ENCODE data around the gene STOML1.

Gene STOML1

DNA sequence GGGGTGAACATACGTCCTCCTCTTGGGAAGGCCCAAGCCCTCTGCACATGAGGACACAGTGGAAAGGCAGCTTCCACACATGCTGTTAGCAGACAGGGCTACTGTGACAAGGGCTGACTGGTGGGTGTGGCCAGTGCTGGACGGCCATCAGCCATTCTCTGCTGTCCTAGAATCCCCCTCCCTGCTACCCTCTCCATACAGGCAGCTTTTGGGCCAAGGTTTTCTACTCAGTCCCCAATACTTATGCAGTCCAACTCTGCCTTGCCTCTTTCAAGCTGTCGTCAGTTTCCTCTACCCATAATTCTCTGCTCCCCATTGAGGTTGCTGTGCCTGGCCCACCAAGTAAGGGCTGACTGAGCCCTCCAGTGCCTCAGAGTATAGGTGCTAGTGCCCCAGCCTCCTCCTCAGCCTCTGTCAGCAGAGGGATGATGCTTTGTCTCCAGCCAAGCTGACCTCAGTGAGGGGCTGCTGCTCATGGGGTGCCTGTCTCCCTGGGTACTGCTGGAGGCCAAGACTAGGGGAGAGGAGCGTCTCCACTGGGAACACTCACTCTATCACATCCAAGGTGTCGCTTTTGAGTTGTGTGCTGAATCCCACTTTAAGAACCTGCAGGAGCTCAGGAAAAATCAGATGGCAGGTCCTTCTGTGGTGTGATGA is 63.0 kb downstream of the STOML1 start:
- peak overlapping the region; percentile 15 to 79 for H3K27ac ChIP-seq
- H3K4me3 ChIP-seq: peak overlapping the region; percentile 85
- DNase-seq (ENCODE audit: low spot score): no peak
- TF ChIP-seq CTCF (IDR thresholded peaks at IDR 0.05): no peak
